Large intestine (tissue), 3 donors: ENCODE measurements around the gene ZNF775. TPM values are rescaled to one million over a fixed set of nuclear protein-coding genes. Genes with fewer than 3 reads are reported as not detected.
"Not testable (repeated sequence)": the region's sequence is repeated elsewhere in the genome, so short reads cannot be mapped to it uniquely, and the experiment has no call there.

Source experiments
- DNase-seq, 2 donors: peaks; one replicate each; pipeline versions ENCODE4 v3.0.0 to v3.0.0-alpha.2; 2013
- H3K27ac ChIP-seq: one replicate; pipeline ENCODE4 v1.5.1; 2013; ENCODE audit warnings: low read length
- H3K27me3 ChIP-seq: 2 replicates; pipeline ENCODE4 v1.6.1; 2013; ENCODE audit warnings: low read length; ENCODE audit not compliant: control insufficient read depth, insufficient read depth
- H3K36me3 ChIP-seq: 2 replicates; pipeline ENCODE4 v1.6.1; 2013; ENCODE audit warnings: low read length; ENCODE audit not compliant: control insufficient read depth, insufficient read depth
- H3K4me1 ChIP-seq: one replicate; pipeline ENCODE4 v1.6.1; 2013; ENCODE audit warnings: low read length; ENCODE audit not compliant: control insufficient read depth, insufficient read depth
- H3K4me3 ChIP-seq: one replicate; pipeline ENCODE4 v1.5.1; 2013; ENCODE audit warnings: low read length
- H3K9me3 ChIP-seq: one replicate; pipeline ENCODE4 v1.6.1; 2013; ENCODE audit warnings: mild to moderate bottlenecking, low read depth, low read length, moderate library complexity; ENCODE audit not compliant: control insufficient read depth
- WGBS: methylation state at CpG from one replicate; pipeline ENCODE4 v1.1.5; 2013; ENCODE audit warnings: low lambda C conversion rate; ENCODE audit not compliant: insufficient coverage; 5-methylcytosine and 5-hydroxymethylcytosine counted together
- polyA plus RNA-seq: library from polyadenylated mRNA; unstranded; fragments of 120-200 nt; gene quantifications from one replicate; pipeline ENCODE4 v1.2.1, GENCODE V29; 2013

ZNF775 gene
- polyA plus RNA-seq, 1 donor: 5.2 TPM

- peaks cover 5% of the 10 kb centered on the region for H3K36me3 ChIP-seq
- no peaks in the 10 kb centered on the region for H3K27me3 ChIP-seq
- DNase-seq: no peak
- peak overlapping the region; percentile 86 for H3K27ac ChIP-seq
- H3K4me1 ChIP-seq: peaks cover 79% of the 10 kb centered on the region
- no CpG with 5 or more reads among the region's 20 CpGs for WGBS
- H3K4me3 ChIP-seq: no peak overlapping the region
- H3K9me3 ChIP-seq: peaks cover 2% of the 10 kb centered on the region
Measured at GRCh38 chr7:150382123-150382843, 3.2 kb downstream of the ZNF775 start.

- H3K27ac ChIP-seq: peak overlapping the region; percentile 86
- peaks cover 2% of the 10 kb centered on the region for H3K9me3 ChIP-seq
- peaks cover 5% of the 10 kb centered on the region for H3K36me3 ChIP-seq
- no peak overlapping the region for H3K4me3 ChIP-seq
- H3K27me3 ChIP-seq: no peaks in the 10 kb centered on the region
- H3K4me1 ChIP-seq: peaks cover 76% of the 10 kb centered on the region
- no CpG with 5 or more reads among the region's 4 CpGs for WGBS
- peak in 1 of 2 donors; percentile 44 for DNase-seq
Measured at GRCh38 chr7:150382844-150383225, 3.7 kb downstream of the ZNF775 start.

- Histone ChIP-seq H3K27ac (peak overlapping the region; percentile 86), H3K4me3 (peak overlapping the region; percentile 20), H3K36me3 (peaks cover 5% of the 10 kb centered on the region), H3K27me3 (no peaks in the 10 kb centered on the region), H3K9me3 (peaks cover under 1% of the 10 kb centered on the region), H3K4me1 (peaks cover 74% of the 10 kb centered on the region)
- DNase-seq: peak; percentile 89 to 94
- no CpG with 5 or more reads among the region's 22 CpGs for WGBS
Measured at GRCh38 chr7:150383710-150384397, 4.7 kb downstream of the ZNF775 start.

- Histone ChIP-seq H3K9me3 (no peaks in the 10 kb centered on the region), H3K27me3 (no peaks in the 10 kb centered on the region)
- 80% methylated on average over 1 of the region's 15 CpGs for WGBS
Measured at GRCh38 chr7:150384406-150385301, 5.5 kb downstream of the ZNF775 start.

GRCh38 chr7:150385302-150385723 is 6.2 kb downstream of the ZNF775 start:
- DNase-seq: peak in 1 of 2 donors; percentile 14
- Histone ChIP-seq H3K27ac (peak overlapping the region; percentile 41), H3K4me3 (no peak overlapping the region), H3K9me3 (no peaks in the 10 kb centered on the region), H3K36me3 (peaks cover 13% of the 10 kb centered on the region), H3K4me1 (peaks cover 75% of the 10 kb centered on the region), H3K27me3 (no peaks in the 10 kb centered on the region)
- no CpG with 5 or more reads among the region's 14 CpGs for WGBS

More at GRCh38 chr7:150384406-150385301, 5.5 kb downstream of the ZNF775 start:
- H3K4me1 ChIP-seq: peaks cover 82% of the 10 kb centered on the region
- H3K36me3 ChIP-seq: peaks cover 10% of the 10 kb centered on the region
- peak in 1 of 2 donors; percentile 23 for DNase-seq
- peak overlapping the region; percentile 86 for H3K27ac ChIP-seq
- H3K4me3 ChIP-seq: no peak overlapping the region

- not testable (repeated sequence) for H3K27me3 ChIP-seq, DNase-seq, H3K9me3 ChIP-seq, H3K4me3 ChIP-seq
- peak overlapping the region; percentile 41 for H3K27ac ChIP-seq
- H3K4me1 ChIP-seq: peaks cover 70% of the 10 kb centered on the region
- WGBS: no CpG with 5 or more reads among the region's 6 CpGs
- H3K36me3 ChIP-seq: peaks cover 16% of the 10 kb centered on the region
Measured at GRCh38 chr7:150385884-150386283, 6.8 kb downstream of the ZNF775 start.

GRCh38 chr7:150388306-150388705 is 9.2 kb downstream of the ZNF775 start:
- Histone ChIP-seq H3K9me3 (peaks cover 3% of the 10 kb centered on the region), H3K36me3 (peaks cover 16% of the 10 kb centered on the region), H3K27ac (peak overlapping the region; percentile 19), H3K27me3 (no peaks in the 10 kb centered on the region), H3K4me3 (no peak overlapping the region), H3K4me1 (peaks cover 48% of the 10 kb centered on the region)
- DNase-seq: no peak
- WGBS: no CpG with 5 or more reads among the region's 7 CpGs

- H3K9me3 ChIP-seq: peaks cover 3% of the 10 kb centered on the region
- peaks cover 16% of the 10 kb centered on the region for H3K36me3 ChIP-seq
- H3K27me3 ChIP-seq: no peaks in the 10 kb centered on the region
- H3K27ac ChIP-seq: peak overlapping the region; percentile 54
- DNase-seq: peak; percentile 70 to 72
- peaks cover 45% of the 10 kb centered on the region for H3K4me1 ChIP-seq
- no peak overlapping the region for H3K4me3 ChIP-seq
- WGBS: no CpG with 5 or more reads among the region's 20 CpGs
Measured at GRCh38 chr7:150388709-150389531, 9.8 kb downstream of the ZNF775 start.

GRCh38 chr7:150389532-150389816 is 10.3 kb downstream of the ZNF775 start:
- Histone ChIP-seq H3K36me3 (peaks cover 16% of the 10 kb centered on the region), H3K9me3 (peaks cover 3% of the 10 kb centered on the region), H3K27me3 (no peaks in the 10 kb centered on the region), H3K27ac (peak overlapping the region; percentile 54), H3K4me3 (no peak overlapping the region), H3K4me1 (peaks cover 40% of the 10 kb centered on the region)
- no CpG with 5 or more reads among the region's 5 CpGs for WGBS
- no peak for DNase-seq
